Activated gamma-delta T cell treated with anti-CD3 and anti-CD28 coated beads, Interleukin-2, amount 50 U/mL, for 16 hours (primary cell): Measurements from ENCODE around the gene ELP1.

Source experiments
- DNase-seq: peaks from one replicate; pipeline ENCODE4 v3.0.0-alpha.2; 2020; ENCODE audit warnings: low read depth

Gene ELP1

DNA sequence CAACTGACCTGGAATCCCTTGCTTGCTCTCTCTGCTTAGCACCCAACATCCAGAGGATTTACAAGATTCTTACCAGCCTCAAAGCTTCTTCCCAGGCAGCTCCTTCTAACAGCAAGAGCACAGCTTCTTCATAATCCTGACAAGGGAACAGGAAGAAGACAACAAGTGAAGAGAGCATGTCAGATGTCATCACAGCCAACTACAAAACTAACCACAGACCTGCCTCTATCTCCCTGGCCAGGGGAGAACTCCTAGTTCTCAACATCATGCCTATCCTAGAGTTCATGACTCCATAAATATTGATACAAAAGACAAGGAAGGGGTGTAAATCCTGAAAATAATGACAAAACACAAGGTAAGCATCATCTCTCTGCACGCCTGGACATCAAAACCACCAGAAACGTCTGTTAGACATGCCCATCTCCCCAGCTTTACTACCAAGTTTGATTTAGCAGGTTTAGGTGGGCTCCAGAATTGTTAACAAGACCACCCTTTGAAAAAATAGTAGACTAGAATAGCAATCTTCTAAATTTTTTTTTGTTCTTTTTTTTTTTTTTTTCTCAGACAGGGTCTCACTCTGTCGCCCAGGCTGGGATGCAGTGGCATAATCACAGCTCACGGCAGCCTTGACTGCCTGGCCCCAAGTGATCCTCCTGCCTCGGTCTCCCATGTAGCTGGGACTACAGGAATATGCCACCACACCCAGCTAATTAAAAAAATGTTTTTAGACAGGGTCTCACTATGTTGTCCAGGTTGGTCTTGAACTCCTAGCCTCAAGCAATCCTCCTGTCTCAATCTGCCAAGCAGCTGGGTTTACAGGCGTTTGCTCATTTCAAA is 51.7 kb downstream of the ELP1 start:
- no peak for DNase-seq

DNA sequence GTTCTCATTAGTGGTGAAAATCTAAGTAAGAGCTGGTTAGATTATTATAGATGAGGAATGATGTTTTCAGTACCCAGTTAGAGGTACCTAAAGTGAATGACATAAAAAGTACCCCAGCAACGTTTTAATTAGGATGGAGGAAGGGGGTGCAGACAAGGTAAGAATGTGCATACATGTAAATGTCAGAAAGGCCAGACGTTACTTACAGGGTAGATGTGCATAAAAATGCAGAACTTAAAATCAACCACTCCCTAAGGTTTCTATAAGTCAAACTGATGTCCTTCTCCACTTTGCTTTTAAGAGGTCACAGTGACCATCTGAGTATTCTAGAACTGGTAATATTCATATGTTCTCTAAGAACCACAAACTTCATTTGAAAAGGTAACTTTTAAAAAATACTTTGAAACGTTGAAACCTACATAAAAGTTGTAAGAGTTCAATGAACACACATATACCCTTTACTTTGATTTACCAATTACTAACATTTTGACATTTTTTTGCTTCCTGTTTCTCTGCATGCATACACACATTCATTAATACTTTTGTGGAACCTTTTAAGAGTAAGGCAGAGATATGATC is 53.1 kb downstream of the ELP1 start:
- no peak for DNase-seq

DNA sequence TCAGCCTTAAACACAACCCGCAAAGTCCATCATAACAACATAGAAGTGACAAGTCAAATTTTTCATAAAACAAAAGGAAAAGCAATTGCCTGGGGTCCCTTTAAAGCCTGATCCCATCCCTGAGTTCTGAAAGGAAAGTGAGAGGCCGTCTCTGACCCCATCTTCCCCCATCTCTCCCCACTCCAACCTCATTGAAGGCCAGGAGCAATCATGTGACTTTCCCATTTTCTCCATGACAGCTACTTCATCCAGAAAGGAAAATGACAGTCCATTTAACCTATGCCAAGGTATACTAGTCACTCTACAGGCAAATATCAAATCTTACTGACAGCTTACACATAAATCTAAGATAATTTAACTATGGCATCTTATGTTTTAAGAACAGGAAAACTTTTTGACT is 56.4 kb downstream of the ELP1 start:
- DNase-seq, result no peak

DNA sequence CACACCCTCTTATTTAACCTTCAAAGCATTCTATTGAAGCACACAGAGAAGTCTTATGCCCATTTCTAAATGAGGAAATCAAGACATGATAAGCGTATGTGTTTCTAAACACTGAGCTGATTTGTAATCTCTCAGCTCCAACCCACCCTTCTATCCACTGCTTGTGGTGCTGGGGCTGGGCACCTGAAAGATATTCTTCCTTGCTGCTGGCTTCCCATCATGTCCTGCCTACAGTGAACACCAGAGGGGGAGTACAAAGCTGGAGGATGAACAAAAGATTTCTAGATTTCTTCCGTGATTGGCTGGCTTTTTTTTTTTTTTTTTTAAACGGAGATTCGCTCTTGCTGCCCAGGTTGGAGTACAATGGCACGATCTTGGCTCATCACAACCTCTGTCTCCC is 57.5 kb downstream of the ELP1 start:
- no peak for DNase-seq

DNA sequence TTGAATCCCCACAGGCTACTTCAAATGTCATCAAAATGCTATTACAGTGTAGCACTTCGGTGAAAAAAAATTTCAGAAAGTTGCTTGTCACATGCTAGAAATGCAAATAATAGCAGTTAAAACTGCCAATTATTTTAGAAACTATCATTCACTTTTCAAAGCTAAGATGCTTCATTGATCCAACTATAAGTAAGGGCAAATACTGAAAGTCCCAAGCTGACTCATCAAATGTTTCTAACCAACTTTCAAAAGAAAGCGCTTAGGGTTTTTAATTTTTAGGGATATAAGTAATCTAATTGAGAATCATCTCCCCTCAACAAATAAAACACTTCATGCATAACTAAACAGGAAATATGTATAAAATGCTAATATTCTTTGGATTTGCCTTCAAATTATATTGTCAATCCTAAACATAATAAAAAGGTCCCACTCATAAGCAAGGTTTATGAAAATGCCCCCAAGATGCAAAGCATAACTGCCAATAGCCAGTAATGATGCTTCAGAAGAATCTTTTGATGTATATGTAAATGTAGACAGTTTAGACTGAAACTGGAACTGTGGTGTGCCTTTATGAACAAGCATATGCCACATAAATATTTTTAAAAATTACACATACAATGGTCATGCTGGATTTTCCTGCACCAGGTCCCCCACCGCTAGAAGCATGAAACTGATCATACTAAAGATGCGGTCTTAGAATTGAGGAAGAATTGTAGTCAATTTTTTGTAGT is 59.7 kb downstream of the ELP1 start:
- no peak for DNase-seq

DNA sequence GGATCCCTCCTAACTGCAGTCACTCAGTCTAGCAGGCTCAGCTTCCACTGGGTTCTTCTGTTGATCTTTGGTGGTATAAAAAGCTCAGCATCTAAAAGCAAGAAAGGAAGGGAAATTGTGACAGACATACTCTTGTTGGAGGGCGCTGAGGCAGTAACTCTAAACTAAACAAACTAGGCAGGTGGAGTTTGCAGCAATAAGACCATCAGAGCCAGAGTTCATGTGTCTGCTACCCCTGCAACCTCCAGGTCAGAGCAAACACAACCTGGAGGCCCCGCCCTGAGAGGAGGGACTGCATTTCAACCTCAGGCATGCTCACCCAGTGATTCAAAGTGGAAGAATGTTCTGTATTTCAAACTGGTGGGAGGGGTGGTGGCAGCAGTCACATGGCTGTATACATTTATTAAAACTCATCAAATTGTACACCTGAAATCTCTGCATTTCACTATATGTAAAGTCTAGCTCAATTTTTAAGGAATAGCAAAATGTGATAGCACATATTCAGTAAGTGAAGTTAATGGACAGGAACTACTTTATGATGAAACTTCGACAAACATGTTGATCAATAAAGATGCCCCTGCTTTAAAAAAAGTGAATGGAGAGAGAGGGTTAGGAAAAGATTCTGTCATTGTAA is 64.7 kb downstream of the ELP1 start:
- DNase-seq, result no peak

DNA sequence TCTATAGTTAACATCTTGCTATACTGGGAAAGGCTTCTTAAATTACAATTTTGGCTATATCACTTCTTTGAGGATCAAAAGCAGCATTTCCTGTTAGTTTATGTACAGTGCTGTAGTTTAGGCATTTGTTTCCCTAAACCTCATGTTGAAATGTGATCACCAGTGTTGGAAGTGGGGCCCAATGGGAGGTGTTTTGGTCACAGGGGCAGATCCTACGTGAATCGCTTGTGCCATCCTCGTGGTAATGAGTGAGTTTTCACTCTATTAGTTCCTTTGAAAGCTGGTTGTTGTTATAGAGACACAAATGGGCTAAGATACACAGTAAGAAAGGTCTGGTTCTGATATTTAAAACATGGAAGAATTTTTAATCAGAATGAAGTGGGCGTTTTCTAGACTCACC is 66.1 kb downstream of the ELP1 start:
- DNase-seq, result no peak

DNA sequence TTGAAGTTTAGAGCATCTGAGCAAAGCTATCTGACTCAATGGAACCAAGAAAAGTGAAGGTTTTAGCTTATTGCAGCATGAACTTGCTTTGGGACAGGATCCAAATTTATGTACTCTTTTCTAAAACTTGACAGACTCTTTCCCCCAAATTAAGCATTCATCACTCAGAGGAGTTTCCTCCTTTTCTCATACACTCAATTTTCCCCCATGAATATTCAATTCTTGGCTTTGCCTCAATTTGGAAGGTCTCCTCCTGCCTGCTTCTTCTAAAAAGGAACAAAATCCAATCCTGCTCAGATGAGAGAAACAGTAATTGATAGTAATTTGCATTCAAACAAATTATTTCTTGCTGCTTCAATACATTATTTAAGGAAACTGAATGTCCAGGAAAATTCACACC is 66.8 kb downstream of the ELP1 start:
- no peak for DNase-seq

DNA sequence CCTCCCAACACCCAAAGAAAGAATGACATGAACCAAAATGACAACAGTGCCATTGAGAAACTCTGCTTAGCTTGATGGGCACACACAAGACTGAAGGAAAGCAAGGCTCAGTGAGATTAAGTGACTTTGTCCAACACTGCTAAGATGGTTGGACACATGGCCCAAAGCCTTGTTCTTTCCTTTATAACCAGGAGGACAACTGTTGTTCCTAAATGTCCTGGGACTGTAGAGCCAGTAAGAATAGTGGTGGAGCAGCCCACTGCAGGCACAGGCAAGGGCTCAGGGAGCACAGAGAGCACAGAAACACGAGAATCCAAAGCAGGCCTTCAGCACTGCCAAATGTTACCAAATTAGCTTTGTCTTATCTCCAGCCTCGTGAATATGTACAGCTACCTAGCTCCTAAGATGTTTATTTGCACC is 67.9 kb downstream of the ELP1 start:
- no peak for DNase-seq

DNA sequence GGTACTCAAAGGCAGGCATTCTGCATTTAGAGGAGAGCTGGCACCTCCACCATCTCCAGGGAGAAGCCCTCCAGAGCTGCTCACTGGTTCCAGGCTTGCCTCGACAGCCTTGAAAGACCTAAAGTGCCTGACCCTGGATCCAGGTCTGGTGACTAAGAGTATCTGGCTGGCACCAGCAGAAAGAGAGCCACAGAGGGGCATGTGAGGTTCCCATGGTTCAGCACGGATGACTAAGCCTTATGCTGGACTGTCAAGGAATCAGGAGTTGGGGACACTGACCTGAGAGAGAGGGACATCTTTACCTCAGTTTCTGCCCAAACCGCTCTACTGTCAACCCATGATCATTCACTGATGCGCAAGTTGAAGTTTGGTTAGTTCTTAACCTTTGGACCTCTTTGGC is 68.9 kb downstream of the ELP1 start:
- no peak for DNase-seq

DNA sequence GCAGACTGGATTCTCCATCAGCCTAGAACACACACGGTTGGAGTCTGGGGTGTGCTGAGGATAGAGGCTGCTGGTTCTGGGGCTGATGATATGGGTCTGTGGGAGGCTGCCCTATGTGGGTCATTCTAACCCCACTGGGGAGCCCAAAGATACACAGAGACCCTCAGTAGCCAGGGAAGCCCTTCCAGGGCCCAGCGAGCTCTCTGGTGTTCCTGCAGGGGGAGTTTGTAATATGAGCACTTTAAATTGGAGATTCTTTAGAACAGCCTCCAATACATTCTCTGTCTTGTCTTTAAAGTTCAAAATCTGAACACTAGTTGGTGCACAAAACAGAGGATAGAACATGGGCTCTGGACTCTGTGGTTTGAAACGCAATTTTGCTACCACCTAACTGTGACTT is 69.5 kb downstream of the ELP1 start:
- no peak for DNase-seq

DNA sequence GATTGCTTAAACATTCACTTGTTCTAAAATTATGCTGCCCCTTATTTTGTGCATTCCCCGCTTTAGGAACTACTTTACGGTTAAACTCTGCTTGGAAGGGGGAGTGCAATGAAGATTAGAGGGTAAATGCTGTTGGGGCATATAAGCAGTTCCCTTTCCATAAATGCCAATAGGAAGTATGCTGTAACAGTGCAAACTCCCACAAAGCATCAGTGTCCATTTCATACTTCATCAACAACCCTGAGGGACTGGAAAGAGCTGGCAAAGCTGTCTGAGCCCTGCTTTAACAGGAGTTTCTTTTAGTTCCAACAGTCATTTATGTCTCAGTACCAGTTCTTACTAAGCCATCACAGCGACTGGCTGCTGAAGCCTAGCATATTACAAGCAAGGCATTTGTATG is 70.0 kb downstream of the ELP1 start:
- DNase-seq, result no peak

DNA sequence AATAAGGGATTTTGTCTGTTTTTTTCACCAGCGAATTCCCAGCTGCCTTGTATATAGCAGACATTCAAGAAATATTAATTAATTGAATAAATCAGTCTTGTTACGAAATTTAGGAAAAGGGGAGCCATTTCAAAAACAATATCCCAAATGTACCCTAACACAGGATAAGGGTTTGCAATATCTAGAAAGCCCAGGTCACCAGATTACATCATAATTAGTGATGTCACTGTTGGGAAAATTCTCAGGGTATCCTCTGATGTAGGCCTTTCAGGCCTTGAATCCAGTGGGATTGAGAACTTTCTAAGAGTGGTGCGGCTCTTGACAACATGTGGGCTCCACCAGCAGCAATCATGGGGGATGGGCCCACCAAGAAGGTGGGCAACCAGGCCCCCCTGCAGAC is 71.9 kb downstream of the ELP1 start, which contains the start of gene ACTL7A:
Gene ACTL7A, plus strand, starts transcription at position 270 of the 400 bp plus-strand sequence. Its CDS starts 57 bp downstream, at position 327.
- DNase-seq, result no peak

DNA sequence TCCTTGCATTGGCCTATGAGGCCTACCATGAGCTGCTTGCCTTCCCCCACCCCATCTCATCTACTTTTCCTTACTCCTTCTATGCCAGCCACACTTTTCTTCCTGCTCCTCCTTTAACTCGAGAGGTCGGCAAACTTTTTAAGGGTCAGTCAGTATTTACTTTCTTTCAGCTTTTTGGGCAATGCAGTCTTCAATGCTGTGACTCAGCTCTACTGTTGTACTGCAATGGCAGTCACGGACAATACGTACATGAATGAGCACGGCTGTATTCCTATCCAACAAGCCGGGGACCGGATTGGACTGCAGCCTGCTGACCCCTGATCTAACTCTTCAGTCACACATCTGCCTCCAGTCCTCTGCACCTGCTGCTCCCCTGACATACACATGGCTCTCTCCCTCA is 72.5 kb downstream of the ELP1 start:
- no peak for DNase-seq

DNA sequence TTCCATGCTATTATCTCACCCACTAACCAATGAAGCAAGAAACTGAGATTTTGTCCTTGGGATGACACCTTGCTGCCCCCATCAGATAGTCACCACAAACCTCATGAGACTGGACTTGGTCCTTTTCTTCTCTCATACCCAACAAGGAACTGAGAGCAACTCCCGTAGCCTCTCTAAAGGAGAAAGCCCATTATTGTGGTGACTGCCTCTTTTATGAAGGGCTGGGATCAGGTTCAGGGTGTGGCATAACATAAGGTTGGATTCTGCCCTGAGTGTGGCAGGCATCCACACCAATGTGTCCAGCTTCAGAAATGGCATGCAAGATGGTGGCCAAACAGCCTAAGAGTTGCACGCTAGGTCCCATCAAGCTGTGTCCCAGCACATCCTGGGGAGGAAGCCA is 73.2 kb downstream of the ELP1 start:
- DNase-seq, result no peak

DNA sequence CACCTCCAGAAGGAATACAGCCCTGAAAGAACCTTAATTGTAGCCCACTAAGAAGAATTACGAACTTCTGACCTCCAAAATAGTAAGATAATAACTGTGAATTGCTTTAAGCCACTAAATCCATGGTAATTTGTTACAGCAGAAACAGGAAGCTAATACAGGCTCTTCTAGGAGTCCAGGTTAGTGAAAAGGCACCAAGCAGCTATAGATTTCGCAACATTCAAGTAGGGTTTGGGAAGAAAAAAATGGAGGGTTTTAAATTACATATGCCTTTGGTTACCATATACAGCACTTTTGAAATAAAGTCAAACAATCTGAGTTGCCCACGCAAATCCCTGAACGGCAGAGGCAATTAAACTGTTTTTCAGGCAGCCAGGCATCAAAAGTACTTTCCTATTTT is 73.6 kb downstream of the ELP1 start:
- no peak for DNase-seq

DNA sequence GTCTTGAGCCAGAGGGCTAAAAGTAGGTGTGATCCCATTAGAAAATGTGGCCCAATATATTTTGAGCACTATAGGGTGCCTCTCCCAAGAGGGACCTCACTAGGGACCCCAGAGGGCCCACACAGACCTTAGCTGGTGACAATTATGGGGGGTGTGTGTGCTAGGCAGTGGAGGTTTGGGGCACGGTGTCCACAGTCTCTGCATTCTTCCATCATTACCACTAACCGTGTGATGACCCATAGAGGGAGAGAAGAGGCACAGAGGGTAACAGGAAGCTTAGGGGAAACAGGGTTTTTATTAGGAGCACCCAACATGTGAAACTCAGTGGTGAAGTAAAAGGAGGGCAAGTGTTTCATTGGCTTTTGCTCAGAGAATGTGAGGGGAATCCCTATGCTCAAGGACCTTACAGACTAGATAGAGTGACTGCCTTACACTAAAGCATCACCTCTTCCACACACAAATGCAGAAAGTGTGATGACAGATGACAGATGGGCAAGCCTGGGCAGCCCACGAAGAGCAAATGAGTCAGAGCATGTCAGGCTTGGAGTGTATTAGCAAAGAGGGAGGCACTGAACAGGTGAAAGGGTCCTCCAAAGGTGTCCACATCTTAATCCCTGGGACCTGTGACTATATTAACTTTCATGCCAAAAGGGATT is 74.3 kb downstream of the ELP1 start:
- no peak for DNase-seq

DNA sequence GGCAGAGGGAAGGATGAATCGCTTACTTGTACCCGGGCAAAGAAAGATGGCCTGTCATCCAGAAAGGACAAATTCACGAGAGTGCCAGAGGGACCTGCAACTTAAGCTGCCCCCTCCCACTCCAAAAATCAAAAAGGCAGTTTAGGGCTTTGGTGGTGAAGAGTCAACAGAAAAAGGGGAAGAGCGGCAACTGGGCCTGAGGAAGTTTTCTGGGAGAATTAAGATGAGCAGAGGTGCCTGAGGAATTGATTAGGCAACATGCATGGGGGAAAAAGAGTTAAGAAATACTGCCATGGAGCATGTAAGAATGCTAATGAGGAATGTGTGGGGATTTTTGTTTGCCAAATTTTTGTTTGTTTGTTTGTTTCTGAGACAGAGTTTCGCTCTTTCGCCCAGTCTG is 76.4 kb downstream of the ELP1 start:
- DNase-seq, result no peak

DNA sequence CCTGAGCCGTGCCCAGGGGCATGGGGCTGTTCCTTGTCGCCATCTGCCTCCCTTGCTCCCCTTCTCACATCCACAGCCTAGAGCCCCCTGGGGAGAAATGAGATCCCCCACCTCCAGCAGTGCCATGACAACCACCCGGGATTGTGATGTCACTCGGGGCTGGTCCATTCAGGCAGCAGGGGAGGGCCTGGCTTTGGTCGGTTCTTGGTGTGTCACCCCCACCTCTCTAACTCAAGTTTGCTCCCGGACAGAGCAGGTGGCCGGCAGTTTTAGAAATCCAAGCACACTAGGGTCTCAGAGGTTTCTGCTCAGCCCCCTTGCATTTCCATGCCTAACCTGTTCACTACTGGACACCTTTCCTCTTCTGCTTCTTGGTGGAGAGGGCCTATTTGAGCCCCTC is 78.0 kb downstream of the ELP1 start, which contains the start of gene ACTL7B:
Gene ACTL7B, minus strand, starts transcription at position 99 of the 400 bp plus-strand sequence. Its CDS starts 56 bp downstream, at position 43.
- DNase-seq, result no peak

DNA sequence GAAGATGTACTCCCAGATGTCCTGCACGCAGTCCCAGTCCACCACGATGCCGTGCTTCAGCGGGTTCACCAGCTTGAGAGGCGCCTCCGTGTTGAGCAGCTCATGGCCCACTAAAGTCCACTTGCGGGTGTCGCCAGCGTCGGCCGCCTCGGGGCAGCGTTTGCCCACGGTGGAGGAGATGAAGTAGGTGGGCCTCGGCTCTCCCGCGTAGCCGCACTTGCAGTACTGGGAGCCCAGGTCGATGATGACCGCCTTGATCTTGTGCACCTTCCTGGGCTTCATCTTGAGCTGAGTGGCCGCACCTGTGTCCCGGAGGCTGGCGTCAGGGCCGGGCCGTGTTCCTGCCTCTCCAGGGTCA is 78.4 kb downstream of the ELP1 start:
- no peak for DNase-seq

DNA sequence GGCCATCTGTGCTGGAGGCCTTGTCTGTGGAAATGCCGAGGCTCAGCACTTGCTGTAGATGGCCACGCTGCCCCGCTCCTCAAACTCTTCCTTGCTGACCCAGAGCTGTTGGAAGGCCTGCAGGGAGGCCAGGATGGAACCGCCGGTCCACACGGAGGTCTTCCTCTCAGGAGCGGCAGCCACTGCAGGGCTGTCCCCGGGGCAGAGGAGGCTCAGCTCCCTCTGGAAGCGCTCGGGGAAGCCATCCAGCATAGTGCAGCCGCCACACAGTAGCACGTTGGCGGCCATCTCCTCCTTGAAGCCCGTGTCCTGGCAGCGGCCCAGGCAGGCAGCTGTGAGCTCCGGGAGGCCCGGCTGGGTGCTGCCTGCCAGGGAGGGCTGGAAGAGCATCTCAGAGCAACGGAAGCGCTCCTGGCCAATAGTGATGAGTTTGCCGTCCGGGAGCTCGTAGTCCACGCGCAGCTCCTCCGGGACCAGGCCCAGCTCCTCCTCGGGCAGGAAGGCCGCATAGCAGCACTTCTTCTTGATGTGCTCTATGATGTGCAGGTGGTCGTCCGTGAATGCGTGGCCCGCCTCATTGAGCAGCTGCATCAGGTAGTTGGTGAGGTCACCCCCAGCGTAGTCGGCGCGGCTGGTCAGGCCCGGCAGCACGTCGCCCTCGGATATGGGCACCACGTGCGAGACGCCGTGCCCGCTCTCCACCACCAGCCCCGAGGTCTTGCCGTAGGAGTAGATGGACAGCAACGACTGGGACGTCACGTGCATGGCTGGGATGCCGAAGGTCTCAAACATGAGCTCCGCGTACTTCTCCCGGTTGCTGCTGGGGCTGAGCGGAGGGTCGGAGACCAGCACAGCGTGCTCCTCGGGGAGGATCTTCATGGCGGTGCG is 79.0 kb downstream of the ELP1 start:
- no peak for DNase-seq
